Measurements from ENCODE around the gene ZNF221.

Gene ZNF221

GRCh38 chr19:43966079-43966694 lies 15.2 kb downstream of the ZNF221 start:
- peaks cover 49% of the 10 kb centered on the region for H3K36me3 ChIP-seq (replicated peaks)
- H3K27ac ChIP-seq: no peak overlapping the region
- no peak for TF ChIP-seq CTCF (IDR thresholded peaks at IDR 0.05; ENCODE audit: low read depth, low read length, missing control alignments)
- H3K27me3 ChIP-seq (replicated peaks): no peaks in the 10 kb centered on the region
- no peak overlapping the region for H3K4me3 ChIP-seq (ENCODE audit: low read depth, low read length)
- no peak for DNase-seq
- in situ Hi-C loops (cut with HindIII; ENCODE audit: low pct_ligation_motif_present, low sequenced_read_pairs): no loop called here

GRCh38 chr19:43976732-43977131 lies 25.7 kb downstream of the ZNF221 start:
- no peaks in the 10 kb centered on the region for H3K36me3 ChIP-seq (replicated peaks)
- no peak overlapping the region for H3K27ac ChIP-seq
- in situ Hi-C loops (cut with HindIII; ENCODE audit: low pct_ligation_motif_present, low sequenced_read_pairs): no loop called here
- no peak for DNase-seq
- H3K27me3 ChIP-seq (replicated peaks): no peaks in the 10 kb centered on the region
- TF ChIP-seq CTCF (IDR thresholded peaks at IDR 0.05; ENCODE audit: low read depth, low read length, missing control alignments): no peak
- no peak overlapping the region for H3K4me3 ChIP-seq (ENCODE audit: low read depth, low read length)

GRCh38 chr19:43983544-43983911 lies 32.5 kb downstream of the ZNF221 start:
- TF ChIP-seq CTCF (IDR thresholded peaks at IDR 0.05; ENCODE audit: low read depth, low read length, missing control alignments): no peak
- in situ Hi-C loops (cut with HindIII; ENCODE audit: low pct_ligation_motif_present, low sequenced_read_pairs): no loop called here
- Histone ChIP-seq H3K27me3 (replicated peaks) (no peaks in the 10 kb centered on the region), H3K4me3 (ENCODE audit: low read depth, low read length) (peak overlapping the region; percentile 67), H3K36me3 (replicated peaks) (no peaks in the 10 kb centered on the region), H3K27ac (no peak overlapping the region)
- no peak for DNase-seq

- H3K4me3 ChIP-seq (ENCODE audit: low read depth, low read length): peak within 1 kb of the TSS; percentile 67
- no peaks in the 10 kb centered on the region for H3K27me3 ChIP-seq (replicated peaks)
Observed at GRCh38 chr19:43983912-43984686, 33.1 kb downstream of the ZNF221 start, which contains the start of gene ZNF155. TSS of gene ZNF155 (plus strand) at chr19:43984188. CDS start at chr19:43988544, 4,356 bp downstream.

GRCh38 chr19:43984687-43985000 lies 33.6 kb downstream of the ZNF221 start:
- no peaks in the 10 kb centered on the region for H3K27me3 ChIP-seq (replicated peaks)
- in situ Hi-C loops (cut with HindIII; ENCODE audit: low pct_ligation_motif_present, low sequenced_read_pairs): no loop called here
- no peak for DNase-seq
- no peaks in the 10 kb centered on the region for H3K36me3 ChIP-seq (replicated peaks)
- TF ChIP-seq CTCF (IDR thresholded peaks at IDR 0.05; ENCODE audit: low read depth, low read length, missing control alignments): no peak
- peak overlapping the region; percentile 67 for H3K4me3 ChIP-seq (ENCODE audit: low read depth, low read length)
- H3K27ac ChIP-seq: no peak overlapping the region

More at GRCh38 chr19:43983912-43984686, 33.1 kb downstream of the ZNF221 start, which contains the start of gene ZNF155:
- peak within 1 kb of the TSS; percentile 31 for H3K27ac ChIP-seq
- in situ Hi-C loops (cut with HindIII; ENCODE audit: low pct_ligation_motif_present, low sequenced_read_pairs): no loop called here
- peak; percentile 97 for DNase-seq
- H3K36me3 ChIP-seq (replicated peaks): no peaks in the 10 kb centered on the region
- no peak for TF ChIP-seq CTCF (IDR thresholded peaks at IDR 0.05; ENCODE audit: low read depth, low read length, missing control alignments)

All from brain microvascular endothelial cell (primary cell).